ENCODE measurements around the gene ZNF197. TPM values are rescaled to one million over a fixed set of nuclear protein-coding genes. Genes with fewer than 3 reads are reported as not detected.
A peak's percentile ranks its signal among the peaks of the same experiment; 100 is the strongest.

ZNF197 gene
- total RNA-seq, 2 experiments from 2014 or later = 3.2 to 3.5 TPM

GRCh38 chr3:44601749-44602148, 23.1 kb upstream of the ZNF197 start:
- peaks cover 10% of the 10 kb centered on the region for H3K36me3 Mint-ChIP-seq (ENCODE audit: low read depth)
- intact Hi-C loops (cut with DNase I, micrococcal nuclease) = no loop called here
- H3K27me3 Mint-ChIP-seq = no peaks in the 10 kb centered on the region
- no peaks in the 10 kb centered on the region for H3K9me3 ChIP-seq (ENCODE audit: control insufficient read depth in 1 of 2, insufficient read depth in 1 of 2, low read length in 2 of 2)
- no peak for TF ChIP-seq CTCF (IDR thresholded peaks at IDR 0.05)
- ATAC-seq (ENCODE audit: poor library complexity) = no peak
- H3K36me3 ChIP-seq (ENCODE audit: insufficient read depth, low read length) = no peaks in the 10 kb centered on the region
- DNase-seq = no peak
- CTCF ChIA-PET = no interaction called here
- H3K4me3 Mint-ChIP-seq = no peak overlapping the region
- H3K4me1 Mint-ChIP-seq (ENCODE audit: low read depth) = no peaks in the 10 kb centered on the region
- H3K4me1 ChIP-seq (ENCODE audit: insufficient read depth, low read length) = no peaks in the 10 kb centered on the region
- H3K27ac Mint-ChIP-seq = no peak overlapping the region
- H3K27me3 ChIP-seq (ENCODE audit: control insufficient read depth in 1 of 2, insufficient read depth in 2 of 2, low read length in 2 of 2) = no peaks in the 10 kb centered on the region
- POLR2A ChIA-PET = no interaction called here
- no peak overlapping the region for H3K27ac ChIP-seq (ENCODE audit: low read depth in 1 of 2, low read length in 2 of 2)
- H3K4me3 ChIP-seq (ENCODE audit: low read length) = no peak overlapping the region
- no peaks in the 10 kb centered on the region for H3K9me3 Mint-ChIP-seq

GRCh38 chr3:44612678-44613077, 12.2 kb upstream of the ZNF197 start:
- POLR2A ChIA-PET = interaction anchor here (0.7 kb wide), 1 partner anchor 111 kb away, joined by 3 read pairs; no protein-coding TSS in a partner anchor
- H3K9me3 ChIP-seq (ENCODE audit: control insufficient read depth in 1 of 2, insufficient read depth in 1 of 2, low read length in 2 of 2) = peaks cover 0 to 2% of the 10 kb centered on the region in 2 experiments
- no peak overlapping the region for H3K4me3 ChIP-seq (ENCODE audit: low read length)
- H3K27me3 Mint-ChIP-seq = peaks cover 4% of the 10 kb centered on the region
- peaks cover 4% of the 10 kb centered on the region for H3K9me3 Mint-ChIP-seq
- ATAC-seq (ENCODE audit: poor library complexity) (no peak), DNase-seq (no peak)
- no peak overlapping the region for H3K27ac Mint-ChIP-seq
- H3K4me1 ChIP-seq (ENCODE audit: insufficient read depth, low read length) = no peaks in the 10 kb centered on the region
- no peaks in the 10 kb centered on the region for H3K4me1 Mint-ChIP-seq (ENCODE audit: low read depth)
- intact Hi-C loops (cut with DNase I, micrococcal nuclease) = no loop called here
- CTCF ChIA-PET = no interaction called here
- no peak overlapping the region for H3K4me3 Mint-ChIP-seq
- H3K27me3 ChIP-seq (ENCODE audit: control insufficient read depth in 1 of 2, insufficient read depth in 2 of 2, low read length in 2 of 2) = no peaks in the 10 kb centered on the region
- no peak overlapping the region for H3K27ac ChIP-seq (ENCODE audit: low read depth in 1 of 2, low read length in 2 of 2)
- no peaks in the 10 kb centered on the region for H3K36me3 ChIP-seq (ENCODE audit: insufficient read depth, low read length)
- H3K36me3 Mint-ChIP-seq (ENCODE audit: low read depth) = no peaks in the 10 kb centered on the region
- no peak for TF ChIP-seq CTCF (IDR thresholded peaks at IDR 0.05)

GRCh38 chr3:44628716-44629115, 3.9 kb downstream of the ZNF197 start:
- H3K4me1 Mint-ChIP-seq (ENCODE audit: low read depth) = peaks cover 57% of the 10 kb centered on the region
- H3K36me3 Mint-ChIP-seq (ENCODE audit: low read depth) = peaks cover 79% of the 10 kb centered on the region
- intact Hi-C loops (cut with DNase I, micrococcal nuclease) = loop anchor here in 1 of 2 experiments (10.0 kb wide), 2 partner anchors 114 to 294 kb away; partner anchors contain the start of gene TCAIM
- H3K4me3 ChIP-seq (ENCODE audit: low read length) = no peak overlapping the region
- H3K4me1 ChIP-seq (ENCODE audit: insufficient read depth, low read length) = peaks cover 18% of the 10 kb centered on the region
- peaks cover 48% of the 10 kb centered on the region for H3K36me3 ChIP-seq (ENCODE audit: insufficient read depth, low read length)
- POLR2A ChIA-PET = no interaction called here
- TF ChIP-seq CTCF (IDR thresholded peaks at IDR 0.05) = no peak
- H3K27ac ChIP-seq (ENCODE audit: low read depth in 1 of 2, low read length in 2 of 2) = no peak overlapping the region
- H3K27ac Mint-ChIP-seq = no peak overlapping the region
- CTCF ChIA-PET = no interaction called here
- no peaks in the 10 kb centered on the region for H3K27me3 Mint-ChIP-seq
- no peaks in the 10 kb centered on the region for H3K27me3 ChIP-seq (ENCODE audit: control insufficient read depth in 1 of 2, insufficient read depth in 2 of 2, low read length in 2 of 2)
- no peaks in the 10 kb centered on the region for H3K9me3 ChIP-seq (ENCODE audit: control insufficient read depth in 1 of 2, insufficient read depth in 1 of 2, low read length in 2 of 2)
- H3K9me3 Mint-ChIP-seq = no peaks in the 10 kb centered on the region
- ATAC-seq (ENCODE audit: poor library complexity) (no peak), DNase-seq (no peak)
- H3K4me3 Mint-ChIP-seq = peak overlapping the region; percentile 42

Data from CD4-positive, alpha-beta T cell (primary cell).